Body of pancreas (tissue), 4 donors: ENCODE measurements around the gene MZF1.

Experiments
- CTCF ChIP-seq, 7 experiments: fragments of 450-650 bp in 4 of 7; fragments of 200-600 bp in 3 of 7; sonication (generic) in 3 of 7; IDR thresholded peaks; one replicate each; pipeline ENCODE4 v1.5.1; 2016 to 2019; ENCODE audit warnings: antibody characterized with exemption in 7 of 7
- POLR2A ChIP-seq, 3 donors: fragments of 450-650 bp; IDR thresholded peaks; one replicate each; pipeline ENCODE4 v1.6.1; 2016; ENCODE audit warnings: antibody characterized with exemption in 3 of 3, mild to moderate bottlenecking in 2 of 3

- TF ChIP-seq CTCF (IDR thresholded peaks at IDR 0.05) (peak; percentile 49 to 90 (median 72)), POLR2A (IDR thresholded peaks at IDR 0.05) (no peak)
Measured at GRCh38 chr19:58581227-58582141, 8.3 kb upstream of the MZF1 start.
